Peyer's patch (tissue), 4 donors: ENCODE results near the gene MIER1. TPM values are rescaled to one million over a fixed set of nuclear protein-coding genes. Genes with fewer than 3 reads are reported as not detected.

Experiments
- DNase-seq, 3 donors: peaks; one replicate each; pipeline ENCODE4 v3.0.0-alpha.2; 2017 to 2019
- H3K27ac ChIP-seq, 4 donors: fragments of 200-600 bp; sonication (generic); one replicate each; pipeline ENCODE4 v1.5.1; 2016 to 2019
- H3K27me3 ChIP-seq, 2 donors: fragments of 200-600 bp; sonication (generic); one replicate each; pipeline ENCODE4 v1.5.1; 2019
- H3K36me3 ChIP-seq, 3 donors: fragments of 200-600 bp; sonication (generic); one replicate each; pipeline ENCODE4 v1.5.1; 2016 to 2019
- H3K4me1 ChIP-seq, 4 donors: fragments of 200-600 bp; sonication (generic); one replicate each; pipeline ENCODE4 v1.5.1; 2016 to 2019
- H3K4me3 ChIP-seq, 4 donors: fragments of 200-600 bp; sonication (generic); 1 replicate in 3 of 4; 2 replicates in 1 of 4; pipeline ENCODE4 v1.5.1; 2016 to 2019; ENCODE audit warnings: mild to moderate bottlenecking in 1 of 4
- H3K9me3 ChIP-seq, 4 donors: fragments of 200-600 bp; sonication (generic); one replicate each; pipeline ENCODE4 v1.5.1; 2016 to 2019; ENCODE audit warnings: mild to moderate bottlenecking in 1 of 4
- POLR2A ChIP-seq, 2 donors: fragments of 450-650 bp; IDR thresholded peaks; one replicate each; pipeline ENCODE4 v1.5.1; 2017; ENCODE audit warnings: antibody characterized with exemption in 2 of 2, mild to moderate bottlenecking in 2 of 2, moderate library complexity in 2 of 2
- total RNA-seq, 4 donors: library from RNA; depleted of rRNA; stranded (reverse); fragments of >200 nt; gene quantifications; one replicate each; pipeline ENCODE4 v1.1.0, GENCODE V29; 2016
- TF ChIP-seq, protein P1 (sequence below), 6 experiments: fragments of 450-650 bp in 4 of 6; fragments of 200-600 bp in 2 of 6; sonication (generic) in 1 of 6; IDR thresholded peaks; one replicate each; pipeline ENCODE4 v1.5.1; 2017 to 2019; ENCODE audit warnings: antibody characterized with exemption in 6 of 6, mild to moderate bottlenecking in 3 of 6, moderate library complexity in 1 of 6

Gene MIER1
- total RNA-seq, 4 donors from 2014 or later: 25.3 to 56.1 (median 39.5) TPM

DNA sequence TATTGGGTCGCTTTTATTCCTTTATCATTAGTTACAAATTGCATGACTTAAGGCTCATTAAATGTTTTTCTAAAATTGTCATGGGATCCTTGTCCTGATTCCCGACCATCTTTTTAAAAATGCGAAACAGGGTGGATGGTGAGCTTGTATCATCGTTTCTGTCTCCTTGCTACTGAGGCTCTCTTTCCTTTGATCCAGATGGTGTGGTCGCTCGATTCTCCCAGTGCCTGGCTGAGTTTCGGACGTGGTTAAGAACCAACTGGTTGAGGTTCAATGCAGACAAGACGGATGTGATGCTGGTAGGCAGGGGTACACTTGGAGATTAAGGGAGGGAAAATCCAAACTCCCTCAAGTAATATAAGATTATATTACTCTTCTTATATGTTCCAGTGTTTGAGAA, 1.2 kb downstream of the MIER1 start:
- peak overlapping the region; percentile 82 to 96 (median 92) for H3K27ac ChIP-seq
- peaks cover 0 to 28% (median 4%) of the 10 kb centered on the region in 4 donors for H3K4me1 ChIP-seq
- no peaks in the 10 kb centered on the region for H3K36me3 ChIP-seq
- TF ChIP-seq, protein P1, sequence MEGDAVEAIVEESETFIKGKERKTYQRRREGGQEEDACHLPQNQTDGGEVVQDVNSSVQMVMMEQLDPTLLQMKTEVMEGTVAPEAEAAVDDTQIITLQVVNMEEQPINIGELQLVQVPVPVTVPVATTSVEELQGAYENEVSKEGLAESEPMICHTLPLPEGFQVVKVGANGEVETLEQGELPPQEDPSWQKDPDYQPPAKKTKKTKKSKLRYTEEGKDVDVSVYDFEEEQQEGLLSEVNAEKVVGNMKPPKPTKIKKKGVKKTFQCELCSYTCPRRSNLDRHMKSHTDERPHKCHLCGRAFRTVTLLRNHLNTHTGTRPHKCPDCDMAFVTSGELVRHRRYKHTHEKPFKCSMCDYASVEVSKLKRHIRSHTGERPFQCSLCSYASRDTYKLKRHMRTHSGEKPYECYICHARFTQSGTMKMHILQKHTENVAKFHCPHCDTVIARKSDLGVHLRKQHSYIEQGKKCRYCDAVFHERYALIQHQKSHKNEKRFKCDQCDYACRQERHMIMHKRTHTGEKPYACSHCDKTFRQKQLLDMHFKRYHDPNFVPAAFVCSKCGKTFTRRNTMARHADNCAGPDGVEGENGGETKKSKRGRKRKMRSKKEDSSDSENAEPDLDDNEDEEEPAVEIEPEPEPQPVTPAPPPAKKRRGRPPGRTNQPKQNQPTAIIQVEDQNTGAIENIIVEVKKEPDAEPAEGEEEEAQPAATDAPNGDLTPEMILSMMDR (IDR thresholded peaks at IDR 0.05): no peak
- no peak for TF ChIP-seq POLR2A (IDR thresholded peaks at IDR 0.05)
- peak overlapping the region; percentile 71 to 81 (median 78) for H3K4me3 ChIP-seq
- H3K9me3 ChIP-seq: no peaks in the 10 kb centered on the region
- H3K27me3 ChIP-seq: no peaks in the 10 kb centered on the region
- DNase-seq: no peak

DNA sequence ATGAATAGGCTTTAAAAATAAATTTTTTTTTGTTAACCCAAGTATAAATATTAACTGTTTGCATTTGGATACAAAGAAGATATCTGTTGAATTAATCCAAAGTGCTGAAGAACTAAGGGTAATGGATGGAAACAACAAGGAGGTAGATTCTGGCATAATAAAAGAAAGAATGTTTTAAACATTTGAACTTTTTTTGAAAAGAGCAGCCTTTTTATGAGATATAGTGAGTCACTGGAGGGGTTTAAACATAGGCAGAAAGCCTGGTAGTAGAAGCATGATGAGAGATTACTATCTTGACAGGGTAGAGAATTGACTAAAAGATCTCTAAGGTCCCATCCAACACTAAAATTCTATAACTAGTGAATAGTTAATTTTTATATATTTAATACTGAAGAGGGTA, 2.7 kb downstream of the MIER1 start:
- no peak overlapping the region for H3K27ac ChIP-seq
- H3K36me3 ChIP-seq: no peaks in the 10 kb centered on the region
- no peak overlapping the region for H3K4me3 ChIP-seq
- H3K27me3 ChIP-seq: no peaks in the 10 kb centered on the region
- no peaks in the 10 kb centered on the region for H3K9me3 ChIP-seq
- DNase-seq: no peak
- peaks cover 0 to 32% (median 5%) of the 10 kb centered on the region in 4 donors for H3K4me1 ChIP-seq
- TF ChIP-seq, protein P1 (IDR thresholded peaks at IDR 0.05): no peak
- TF ChIP-seq POLR2A (IDR thresholded peaks at IDR 0.05): no peak

DNA sequence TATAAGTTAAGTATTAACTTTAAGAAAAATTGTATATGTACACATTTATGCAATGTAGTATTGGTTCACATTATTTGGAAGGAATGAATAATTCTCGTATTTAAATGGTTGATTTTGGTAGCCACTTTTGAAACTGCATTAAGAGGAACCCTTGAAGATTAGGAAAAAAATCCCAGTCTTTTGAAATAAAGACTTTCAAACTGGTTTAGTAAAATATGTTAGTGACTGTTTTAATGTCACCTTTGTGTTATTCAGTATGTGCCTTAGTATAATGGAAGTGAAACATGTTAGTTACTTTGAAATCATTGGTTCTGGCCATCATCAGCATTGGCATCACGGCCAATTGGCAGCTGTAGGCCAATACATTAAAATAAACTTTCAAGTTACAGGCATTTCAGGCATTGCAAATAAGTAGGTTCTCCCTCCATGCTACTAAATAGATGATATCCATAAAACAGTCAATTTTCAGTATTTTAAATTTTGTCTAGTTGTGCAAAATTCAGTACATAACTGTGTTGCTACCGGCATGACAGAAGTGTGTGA, 4.4 kb downstream of the MIER1 start:
- Histone ChIP-seq H3K36me3 (no peaks in the 10 kb centered on the region), H3K27me3 (no peaks in the 10 kb centered on the region), H3K4me3 (peak overlapping the region; percentile 70 to 86 (median 83)), H3K4me1 (peaks cover 0 to 32% (median 3%) of the 10 kb centered on the region in 4 donors), H3K9me3 (no peaks in the 10 kb centered on the region), H3K27ac (peak overlapping the region; percentile 95 to 97 (median 95))
- no peak for DNase-seq
- TF ChIP-seq, protein P1 (IDR thresholded peaks at IDR 0.05): no peak
- TF ChIP-seq POLR2A (IDR thresholded peaks at IDR 0.05): no peak

DNA sequence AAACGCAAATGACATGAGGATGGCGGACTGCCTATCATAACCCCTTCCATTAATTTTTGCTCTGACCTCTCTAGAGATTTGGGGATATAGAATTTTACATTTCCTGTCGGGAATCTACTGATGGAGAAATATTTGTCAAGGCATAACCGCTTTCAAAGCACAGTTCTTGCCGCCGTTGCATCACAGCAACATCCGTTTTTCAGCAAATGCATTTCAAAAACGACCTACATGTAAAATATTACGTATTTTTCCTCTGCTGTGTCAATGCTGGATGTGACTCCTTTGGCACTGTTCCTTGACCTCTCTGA, 4.9 kb downstream of the MIER1 start:
- TF ChIP-seq, protein P1 (IDR thresholded peaks at IDR 0.05): no peak
- no peak for TF ChIP-seq POLR2A (IDR thresholded peaks at IDR 0.05)
- H3K36me3 ChIP-seq: no peaks in the 10 kb centered on the region
- H3K9me3 ChIP-seq: no peaks in the 10 kb centered on the region
- H3K4me1 ChIP-seq: peaks cover 0 to 36% (median 3%) of the 10 kb centered on the region in 4 donors
- H3K27me3 ChIP-seq: no peaks in the 10 kb centered on the region
- H3K4me3 ChIP-seq: peak overlapping the region; percentile 70 to 86 (median 83)
- peak overlapping the region; percentile 95 to 97 (median 95) for H3K27ac ChIP-seq
- no peak for DNase-seq

DNA sequence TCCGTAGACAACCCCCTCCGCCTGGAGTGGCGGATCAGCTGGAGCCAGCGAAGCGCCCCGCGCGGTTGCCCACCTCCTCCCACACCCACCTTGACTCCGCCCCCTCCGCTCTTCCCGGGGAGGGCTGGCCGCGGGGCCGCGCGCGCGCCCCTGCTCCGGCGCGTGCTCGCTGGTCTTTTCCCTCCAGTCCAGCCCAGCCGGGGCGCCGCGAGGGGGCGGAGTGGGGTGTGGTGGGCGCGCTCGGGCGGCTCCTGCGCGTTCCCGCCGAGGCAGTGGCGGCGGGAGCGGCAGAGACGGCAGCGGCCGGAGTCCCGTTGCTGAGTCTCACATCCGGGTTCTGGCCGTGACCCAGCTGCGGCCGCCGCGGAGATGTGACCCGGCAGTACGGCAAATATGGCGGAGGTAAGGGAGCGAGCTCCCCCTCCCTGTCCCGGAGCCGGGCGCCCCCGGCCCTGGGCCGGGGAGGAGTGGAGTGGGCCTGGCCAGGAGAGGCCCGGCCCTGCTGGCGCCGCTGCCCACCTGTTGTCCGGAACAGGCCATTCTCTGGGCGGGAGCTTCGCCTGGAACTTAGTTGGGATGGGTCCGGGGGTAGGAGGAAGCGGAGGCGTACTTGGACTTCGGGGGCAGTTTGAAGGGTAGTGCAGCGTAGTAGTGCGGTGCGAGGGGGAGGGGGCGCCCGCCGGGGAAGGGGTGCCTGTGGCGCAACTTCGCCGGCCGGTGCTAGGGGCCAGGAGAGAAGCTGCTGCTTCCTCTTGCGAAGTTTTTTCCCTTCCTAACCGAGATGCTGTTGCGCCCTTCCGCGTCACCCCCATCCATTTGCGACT, 5.4 kb downstream of the MIER1 start:
- DNase-seq: peak; percentile 95 to 98 (median 97)
- H3K4me1 ChIP-seq: peaks cover 0 to 42% (median 3%) of the 10 kb centered on the region in 4 donors
- TF ChIP-seq, protein P1 (IDR thresholded peaks at IDR 0.05): peak in 5 of 6 experiments; percentile 5 to 58 (median 45)
- TF ChIP-seq POLR2A (IDR thresholded peaks at IDR 0.05): peak; percentile 80 to 81

More for the DNA sequence above, 5.4 kb downstream of the MIER1 start:
- peak overlapping the region; percentile 95 to 97 (median 95) for H3K27ac ChIP-seq
- no peaks in the 10 kb centered on the region for H3K27me3 ChIP-seq
- no peaks in the 10 kb centered on the region for H3K9me3 ChIP-seq
- no peaks in the 10 kb centered on the region for H3K36me3 ChIP-seq
- H3K4me3 ChIP-seq: peak overlapping the region; percentile 70 to 86 (median 83)
